T1000 (cell line): ENCODE measurements around the gene DDTL.
"Not testable (repeated sequence)": the region's sequence is repeated elsewhere in the genome, so short reads cannot be mapped to it uniquely, and the experiment has no call there.

Source experiments
- DNase-seq: peaks from one replicate; lab custom pipeline; 2025; ENCODE audit warnings: mixed read lengths; lab: John Stamatoyannopoulos, UW

Gene DDTL

DNA sequence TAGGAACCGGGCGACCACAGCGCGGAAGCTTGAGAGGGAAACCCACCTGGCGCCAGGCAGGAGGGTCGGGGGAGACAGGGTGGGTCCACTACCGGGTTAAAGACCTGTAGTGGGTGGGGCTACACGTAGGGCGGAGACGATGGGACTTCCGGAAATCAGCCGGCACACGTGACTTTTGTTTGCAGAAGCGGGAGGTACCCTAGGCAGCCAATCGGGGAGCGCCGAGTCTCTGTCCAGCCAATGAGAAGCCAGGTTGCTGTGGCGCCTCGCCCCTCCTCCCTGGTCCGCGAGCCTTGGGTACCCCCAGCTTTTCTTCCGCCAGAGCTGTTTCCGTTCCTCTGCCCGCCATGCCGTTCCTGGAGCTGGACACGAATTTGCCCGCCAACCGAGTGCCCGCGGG is at the start of gene DDTL:
Gene DDTL (plus strand): TSS at position 321 of the 400 bp plus-strand sequence. CDS start 27 bp downstream, at position 348.
- not testable (repeated sequence) for DNase-seq

DNA sequence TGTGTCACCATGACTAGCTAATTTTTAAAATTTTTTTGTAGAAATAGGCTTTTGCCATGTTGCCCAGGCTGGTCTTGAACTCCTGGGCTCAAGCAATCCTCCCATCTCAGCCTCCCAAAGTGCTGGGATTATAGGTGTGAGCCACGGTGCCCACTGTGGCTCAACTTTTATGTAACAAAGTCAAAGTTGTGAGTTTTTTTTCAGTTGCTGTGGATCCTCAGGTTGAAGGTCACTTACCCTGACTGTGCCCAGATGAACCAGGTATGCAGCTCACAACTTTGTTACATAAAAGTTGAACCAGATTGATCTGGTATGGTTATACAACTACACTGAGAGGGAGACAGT is 46.4 kb upstream of the DDTL start:
- not testable (repeated sequence) for DNase-seq

DNA sequence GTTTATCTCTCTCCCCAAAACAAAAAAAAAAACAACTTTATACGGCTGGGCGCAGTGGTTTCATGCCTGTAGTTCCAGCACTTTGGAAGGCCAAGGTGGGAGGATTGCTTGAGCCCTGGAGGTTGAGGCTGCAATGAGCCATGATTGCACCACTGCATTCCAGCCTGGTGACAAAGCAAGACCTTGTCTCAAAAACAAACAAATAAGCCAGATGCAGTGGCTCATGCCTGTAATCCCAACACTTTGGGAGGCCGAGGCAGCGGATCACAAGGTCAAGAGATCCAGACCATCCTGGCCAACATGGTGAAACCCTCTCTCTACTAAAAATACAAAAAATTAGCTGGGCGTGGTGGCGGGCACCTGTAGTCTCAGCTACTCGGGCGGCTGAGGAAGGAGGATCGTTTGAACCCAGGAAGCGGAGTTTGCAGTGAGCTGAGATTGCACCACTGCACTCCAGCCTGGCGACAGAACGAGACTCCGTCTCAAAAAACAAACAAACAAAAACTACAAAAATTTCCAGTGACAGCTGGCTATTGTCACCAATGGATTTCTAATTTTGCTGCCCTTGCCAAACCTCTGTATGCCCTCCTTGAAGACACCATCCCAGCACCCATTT is 45.0 kb upstream of the DDTL start:
- DNase-seq, result not testable (repeated sequence)

DNA sequence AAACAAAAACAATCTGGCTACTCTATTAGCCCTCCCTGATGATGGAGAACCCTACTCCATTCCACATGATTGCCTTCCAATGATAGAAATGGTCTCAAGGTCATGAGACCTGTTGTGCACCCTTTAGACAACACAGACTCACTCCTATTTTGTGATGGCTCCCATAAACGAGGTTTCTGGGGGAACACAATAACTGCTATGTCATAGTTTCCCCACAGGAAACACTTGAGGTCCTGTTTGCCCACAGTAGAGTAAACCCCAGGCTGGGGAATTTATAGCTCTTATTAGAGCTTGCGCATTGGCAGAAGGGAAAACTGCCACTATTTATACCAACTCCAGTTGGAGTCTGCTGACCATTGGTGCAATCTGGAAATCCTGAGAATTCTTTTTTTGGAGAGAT is 43.8 kb upstream of the DDTL start:
- no peak for DNase-seq

DNA sequence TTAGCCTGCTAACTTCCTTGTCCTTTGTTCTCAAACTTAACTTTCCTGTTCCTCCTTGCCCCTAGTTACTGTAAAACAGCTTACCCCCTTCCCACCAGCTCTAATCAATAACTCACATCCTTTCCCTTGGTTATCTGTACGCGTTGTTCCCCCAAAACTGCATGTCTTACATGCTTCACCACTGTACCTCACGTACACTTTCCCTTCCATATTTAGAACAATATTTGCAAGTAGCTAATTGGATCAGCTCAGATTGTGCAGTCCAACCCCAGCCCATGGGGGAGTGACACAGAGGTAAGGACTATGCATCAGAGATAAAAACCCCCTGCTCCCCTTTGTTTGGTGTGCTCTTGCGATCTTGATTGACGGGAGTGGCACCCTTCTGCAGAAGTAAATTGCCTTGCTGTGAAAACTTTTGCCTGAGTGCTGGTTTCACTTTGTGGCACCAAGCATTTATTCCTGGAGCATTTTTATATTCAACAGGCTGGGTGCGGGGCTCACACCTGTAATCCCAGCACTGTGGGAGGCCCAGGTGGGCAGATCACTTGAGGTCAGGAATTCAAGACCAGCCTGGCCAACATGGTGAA is 41.6 kb upstream of the DDTL start:
- no peak for DNase-seq

DNA sequence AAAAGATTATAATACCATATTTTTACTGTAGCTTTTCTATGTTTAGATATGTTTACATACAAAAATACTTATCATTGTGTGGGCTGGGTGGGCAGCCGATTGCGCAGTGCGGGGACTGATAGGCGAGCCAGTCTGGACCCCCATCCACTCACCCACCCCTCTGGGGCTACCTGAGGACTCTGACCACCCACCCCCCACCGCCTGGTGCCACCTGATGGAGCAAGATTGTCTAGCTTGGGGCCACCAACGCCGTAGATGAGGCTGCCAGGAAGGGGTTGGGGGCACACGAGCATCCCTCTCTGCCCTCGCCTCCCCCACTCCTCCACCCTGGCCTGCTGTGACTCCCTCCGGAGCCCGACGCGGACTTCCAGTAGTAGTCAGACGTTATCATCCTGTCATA is 40.1 kb upstream of the DDTL start:
- no peak for DNase-seq

DNA sequence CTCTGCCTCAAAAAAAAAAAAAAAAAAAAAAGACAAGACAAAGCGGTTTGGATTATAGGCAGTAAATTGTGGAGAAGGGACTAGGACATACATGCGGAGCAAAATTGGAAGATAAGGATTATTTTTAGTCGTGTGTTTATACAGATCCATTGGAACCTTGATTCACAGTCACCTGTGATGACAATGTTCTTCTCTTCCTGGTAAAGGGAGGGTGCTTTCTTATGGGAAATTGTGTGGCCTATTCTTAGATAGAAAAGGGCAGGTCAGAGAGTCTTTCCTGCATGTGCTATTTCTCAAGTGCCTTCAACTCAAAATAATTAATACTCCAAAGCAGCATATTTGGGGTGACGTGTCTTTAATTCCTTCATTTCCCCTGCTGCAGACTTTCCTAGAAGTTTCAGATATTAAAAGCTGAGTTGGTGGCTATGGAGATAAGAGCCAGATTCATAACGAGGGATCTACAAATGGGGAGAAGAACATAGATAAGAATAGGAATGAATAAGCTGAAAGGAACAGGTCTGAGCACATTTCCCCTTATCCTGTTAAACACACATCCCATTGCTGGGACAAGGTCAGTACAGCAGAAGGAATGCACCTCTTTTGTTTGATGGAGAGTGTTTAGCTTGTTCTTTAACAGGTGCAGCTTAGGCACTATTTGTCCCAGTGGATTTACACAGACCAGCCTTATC is 28.2 kb upstream of the DDTL start:
- DNase-seq, result no peak

DNA sequence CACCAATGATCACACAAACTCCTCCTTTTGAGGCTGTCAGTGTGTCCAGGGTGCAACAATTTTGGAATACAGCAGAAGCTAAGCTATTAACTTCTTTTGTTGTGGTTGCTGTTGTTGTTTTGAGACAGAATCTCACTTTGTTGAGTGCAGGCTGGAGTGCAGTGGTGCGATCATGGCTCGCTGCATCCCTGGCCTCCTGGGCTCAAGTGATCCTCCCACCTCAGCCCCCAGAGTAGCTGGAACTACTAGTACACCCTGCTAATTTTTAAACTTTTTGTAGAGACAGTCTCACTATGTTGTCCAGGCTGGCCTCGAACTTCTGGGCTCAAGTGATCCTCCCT is 27.7 kb upstream of the DDTL start:
- no peak for DNase-seq

DNA sequence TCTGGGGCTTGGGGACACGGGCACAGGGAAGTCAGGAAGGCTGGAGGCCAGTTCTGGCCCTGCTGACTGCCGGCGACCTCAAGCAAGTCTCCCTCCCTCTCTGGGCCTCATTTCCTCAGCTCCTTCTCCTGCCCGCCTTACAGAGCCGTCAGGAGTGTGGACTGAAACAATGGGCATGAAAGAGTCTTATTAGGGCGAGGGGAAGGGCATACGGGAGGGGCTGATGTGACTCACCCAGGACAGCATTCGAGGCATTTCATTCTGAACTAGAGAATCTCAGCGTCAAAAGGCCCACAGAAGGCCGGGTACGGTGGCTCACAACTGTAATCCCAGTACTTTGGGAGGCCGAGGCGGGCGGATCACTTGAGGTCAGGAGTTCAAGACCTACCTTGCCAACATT is 26.5 kb upstream of the DDTL start:
- not testable (repeated sequence) for DNase-seq

DNA sequence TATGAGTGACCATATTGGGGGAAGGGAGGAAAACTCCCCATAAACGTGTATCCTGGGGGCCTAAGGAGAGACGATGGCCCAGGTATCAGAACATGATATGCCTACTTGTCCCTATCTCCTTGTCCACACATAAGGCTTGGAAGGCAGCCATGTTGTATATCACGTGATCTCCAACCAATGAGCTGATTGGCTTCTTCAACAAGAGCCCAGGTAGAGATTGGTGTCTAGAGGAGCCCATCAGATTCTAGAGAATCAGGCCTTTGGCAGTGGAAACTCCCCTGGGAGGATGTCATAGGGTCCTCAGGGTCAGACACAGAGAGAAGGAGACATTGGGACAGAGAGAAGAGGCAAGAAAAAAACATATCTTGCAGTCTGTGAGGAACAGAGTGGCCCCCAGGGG is 19.3 kb upstream of the DDTL start:
- DNase-seq, result not testable (repeated sequence)

DNA sequence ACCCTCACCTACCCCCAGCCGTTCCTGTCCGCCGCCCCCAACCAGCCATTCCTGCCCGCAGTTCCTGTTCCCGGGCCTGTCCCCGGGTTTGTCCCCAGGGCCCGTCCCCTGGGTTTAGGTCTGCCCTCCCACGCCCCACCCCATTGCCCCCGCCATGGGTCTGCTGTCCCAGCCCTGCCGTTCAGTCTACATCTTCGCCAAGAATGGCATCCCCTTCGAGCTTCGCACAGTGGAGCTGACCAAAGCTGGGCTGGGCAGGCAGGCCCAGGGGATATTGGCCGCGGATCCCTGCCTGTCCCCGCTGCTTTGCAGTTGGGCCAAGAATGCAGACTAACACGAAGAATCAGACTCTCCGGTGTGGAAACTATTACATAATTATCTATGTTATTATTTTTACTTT is 16.9 kb upstream of the DDTL start:
- not testable (repeated sequence) for DNase-seq

DNA sequence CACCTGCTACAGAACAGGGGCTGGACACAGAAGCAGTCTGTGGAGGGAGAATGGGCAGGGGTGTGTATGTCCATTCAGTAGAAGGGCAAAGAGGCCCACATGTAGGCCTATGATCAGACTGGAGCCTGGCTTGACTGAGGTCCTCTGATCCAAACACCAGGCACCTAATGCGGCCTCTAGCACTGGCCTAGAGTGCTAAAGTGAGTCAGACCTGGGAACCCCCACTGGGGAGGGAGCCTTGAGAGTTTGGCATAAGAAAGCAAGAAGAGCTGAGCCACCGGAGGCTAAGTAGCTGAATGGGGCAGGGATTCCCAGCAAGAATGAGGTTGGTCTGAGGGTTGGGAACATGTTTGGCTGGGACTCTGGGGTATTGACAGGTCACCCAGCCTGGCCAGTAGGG is 15.3 kb upstream of the DDTL start:
- not testable (repeated sequence) for DNase-seq

DNA sequence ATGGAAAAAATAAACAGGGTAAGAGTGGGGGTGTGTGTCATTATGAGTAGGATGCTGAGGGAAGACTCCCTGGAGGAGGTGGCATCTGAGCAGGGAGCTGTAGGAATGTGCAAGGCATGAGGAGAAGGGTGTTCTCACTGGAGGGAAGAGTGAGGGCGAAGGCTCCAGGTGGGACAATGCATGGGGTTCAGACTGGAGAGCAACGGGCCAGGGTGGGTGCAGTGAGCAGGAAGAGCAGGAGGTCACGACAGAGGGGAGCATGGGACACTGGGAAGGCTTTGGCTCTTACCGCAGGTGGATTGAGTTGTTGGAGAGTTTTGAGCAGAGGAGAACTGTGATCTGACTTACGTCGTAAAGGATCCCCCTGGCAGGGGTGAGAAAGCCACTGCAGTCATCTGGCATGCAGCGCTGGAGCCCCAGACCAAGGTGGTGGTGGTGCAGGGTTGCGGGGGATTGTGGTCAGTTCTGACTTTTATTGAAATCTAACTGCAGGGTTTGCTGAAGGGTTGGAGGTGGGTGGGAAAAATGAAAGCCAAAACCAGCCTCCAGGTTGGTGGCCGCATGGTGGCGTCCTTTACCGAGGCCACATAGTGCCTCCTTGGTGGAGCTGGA is 13.8 kb upstream of the DDTL start:
- DNase-seq, result not testable (repeated sequence)

DNA sequence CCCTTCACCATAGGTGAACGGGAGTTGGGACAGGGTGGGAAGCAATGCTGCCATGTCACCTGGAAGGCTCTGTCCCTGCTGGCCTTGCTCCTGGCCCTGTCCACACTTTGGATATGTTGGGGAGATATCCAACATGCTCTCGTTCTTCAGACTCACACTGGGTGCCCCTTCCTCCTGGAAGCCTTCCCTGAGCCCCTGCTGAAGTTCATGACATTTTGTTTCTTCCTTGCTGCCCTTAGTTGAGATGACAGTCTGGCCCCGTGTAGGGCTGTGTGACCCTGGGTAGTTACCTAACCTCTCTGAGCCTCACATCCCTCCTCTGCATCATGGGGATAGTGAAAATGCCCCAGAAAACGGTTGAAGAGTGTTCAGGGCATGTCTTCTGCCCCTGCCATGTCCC is 13.2 kb upstream of the DDTL start:
- not testable (repeated sequence) for DNase-seq

DNA sequence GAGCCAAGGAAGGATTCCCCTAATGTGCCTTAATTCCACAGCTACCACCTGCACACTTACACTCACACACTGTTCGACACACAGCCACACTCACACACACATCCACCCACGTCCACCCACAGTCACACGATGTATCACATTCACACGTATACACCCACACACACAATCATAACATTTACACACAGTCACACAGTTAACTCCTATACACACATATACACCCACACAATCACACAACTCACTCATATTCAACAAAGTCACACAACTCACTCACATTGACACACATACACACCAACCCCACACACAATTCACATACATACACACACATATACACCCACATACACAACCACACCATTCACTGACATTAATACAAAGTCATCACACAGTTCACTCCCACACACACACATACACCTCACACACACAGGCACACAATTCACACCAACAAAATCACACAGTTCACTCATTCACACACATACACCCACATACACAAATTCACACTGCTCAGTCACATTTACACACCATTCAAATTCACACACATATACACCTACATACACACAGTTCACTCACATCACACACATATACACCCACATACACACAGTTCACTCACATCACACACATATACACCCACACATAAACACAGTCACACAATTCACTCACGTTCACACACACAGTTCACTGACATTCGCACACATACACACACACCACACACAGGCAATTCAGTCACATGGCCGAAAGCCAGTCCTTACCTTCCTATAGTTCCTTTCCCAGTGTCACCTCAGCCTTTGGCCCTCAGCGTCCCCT is 12.3 kb upstream of the DDTL start:
- DNase-seq, result not testable (repeated sequence)

DNA sequence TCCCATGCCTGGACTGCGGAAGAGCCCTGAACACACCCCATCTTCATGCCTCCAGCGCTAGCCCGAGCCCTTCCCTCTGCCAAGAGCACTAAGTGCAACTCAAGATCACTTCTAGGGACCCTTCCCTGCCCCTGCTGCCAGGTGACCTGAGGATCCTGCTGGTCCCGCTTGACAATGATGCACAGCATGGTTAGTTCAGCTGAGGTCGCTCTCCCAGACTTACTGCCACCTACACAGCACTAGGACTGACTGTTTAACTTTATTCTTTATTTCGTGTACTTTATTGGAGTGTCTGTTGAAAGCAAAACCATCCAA is 11.7 kb upstream of the DDTL start:
- not testable (repeated sequence) for DNase-seq

DNA sequence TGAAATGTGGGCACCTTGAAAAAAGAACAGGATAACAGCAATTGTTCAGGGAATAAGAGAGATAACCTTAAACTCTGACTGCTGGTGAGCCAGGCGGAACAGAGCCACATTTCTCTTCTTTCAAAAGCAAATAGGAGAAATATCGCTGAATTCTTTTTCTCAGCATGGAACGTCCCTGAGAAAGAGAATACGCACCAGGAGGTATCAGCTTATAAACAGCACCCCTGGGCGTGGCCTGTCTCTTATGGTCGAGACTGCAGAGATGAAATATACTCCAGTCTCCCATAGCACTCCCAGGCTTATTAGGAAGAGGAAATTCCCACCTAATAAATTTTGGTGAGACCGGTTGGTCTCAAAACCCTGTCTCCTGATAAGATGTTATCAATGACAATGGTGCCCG is 10.8 kb upstream of the DDTL start:
- DNase-seq, result not testable (repeated sequence)

DNA sequence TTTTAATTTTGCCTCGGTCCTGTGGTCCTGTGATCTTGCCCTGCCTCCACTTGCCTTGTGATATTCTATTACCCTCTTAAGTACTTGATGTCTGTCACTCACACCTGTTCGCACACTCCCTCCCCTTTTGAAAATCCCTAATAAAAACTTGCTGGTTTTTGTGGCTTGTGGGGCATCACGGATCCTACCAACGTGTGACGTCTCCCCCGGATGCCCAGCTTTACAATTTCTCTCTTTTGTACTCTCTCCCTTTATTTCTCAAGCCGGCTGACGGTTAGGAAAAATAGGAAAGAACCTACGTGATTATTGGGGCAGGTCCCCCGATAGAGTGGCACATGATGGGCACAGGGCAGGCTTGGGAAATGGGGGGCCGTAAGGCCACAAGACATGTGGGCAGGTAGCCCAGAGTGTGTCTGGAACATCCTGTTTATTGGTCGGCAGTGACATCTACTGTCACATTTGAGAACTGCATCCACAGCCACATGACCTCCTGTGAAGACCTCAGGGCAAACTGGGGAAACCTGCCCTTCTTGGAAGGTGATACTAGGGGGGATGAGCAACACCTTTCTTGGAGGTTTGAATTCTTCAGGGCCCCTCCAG is 10.3 kb upstream of the DDTL start:
- DNase-seq, result peak; percentile 32

DNA sequence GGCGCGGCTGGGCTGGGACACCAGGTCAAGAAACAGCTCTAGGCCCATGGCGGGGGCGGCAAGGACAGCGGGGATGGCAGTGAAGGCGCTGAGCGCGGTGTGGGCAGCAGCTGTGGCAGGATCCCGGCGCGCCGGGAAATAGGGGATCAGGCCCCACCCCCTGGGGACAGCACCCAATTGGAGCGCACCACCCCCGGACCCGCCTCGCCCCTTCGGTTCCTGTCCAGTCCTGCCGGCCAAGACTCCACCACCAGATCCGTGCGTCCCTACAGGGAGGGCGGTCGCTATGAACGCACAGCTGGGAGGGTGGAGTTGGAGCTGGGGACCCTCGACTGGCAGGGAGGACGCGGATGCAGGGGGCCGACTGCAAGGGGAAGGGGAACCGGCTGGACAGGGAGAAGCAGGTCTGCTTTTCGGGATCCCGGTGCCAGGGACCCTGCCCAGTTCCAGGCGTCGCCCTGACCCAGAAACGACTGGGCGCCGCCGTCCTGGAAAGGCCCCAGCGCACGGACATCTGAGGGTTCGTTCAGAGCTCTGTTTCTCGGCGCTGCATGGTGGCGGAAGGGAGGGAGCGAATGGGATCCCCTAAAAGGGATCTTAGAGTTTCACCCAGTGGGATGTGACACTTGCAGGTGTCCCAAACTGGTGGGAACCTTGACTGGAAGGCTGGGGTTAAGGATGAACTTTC is 5.5 kb upstream of the DDTL start, which contains the start of gene GSTT2B:
Gene GSTT2B (minus strand): TSS at position 112 of the 688 bp plus-strand sequence. CDS start 64 bp downstream, at position 48.
- not testable (repeated sequence) for DNase-seq

DNA sequence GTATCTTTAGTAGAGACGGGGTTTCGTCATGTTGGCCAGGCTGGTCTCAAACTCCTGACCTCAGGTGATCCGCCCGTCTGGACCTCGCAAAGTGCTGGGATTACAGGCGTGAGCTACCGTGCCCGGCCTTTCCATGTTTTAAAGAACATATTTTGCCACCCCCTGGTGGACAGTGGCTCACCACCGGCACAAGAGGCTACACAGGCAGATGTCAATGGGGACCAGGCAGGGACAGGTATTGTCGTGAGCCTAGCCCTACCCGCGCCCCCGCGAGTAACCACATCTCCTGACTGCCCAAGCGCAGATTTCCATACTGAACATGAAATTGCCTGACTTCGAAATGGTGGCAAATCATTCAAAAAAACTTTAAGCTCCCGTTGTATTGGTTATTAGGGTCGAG is 594 bp upstream of the DDTL start:
- not testable (repeated sequence) for DNase-seq

DNA sequence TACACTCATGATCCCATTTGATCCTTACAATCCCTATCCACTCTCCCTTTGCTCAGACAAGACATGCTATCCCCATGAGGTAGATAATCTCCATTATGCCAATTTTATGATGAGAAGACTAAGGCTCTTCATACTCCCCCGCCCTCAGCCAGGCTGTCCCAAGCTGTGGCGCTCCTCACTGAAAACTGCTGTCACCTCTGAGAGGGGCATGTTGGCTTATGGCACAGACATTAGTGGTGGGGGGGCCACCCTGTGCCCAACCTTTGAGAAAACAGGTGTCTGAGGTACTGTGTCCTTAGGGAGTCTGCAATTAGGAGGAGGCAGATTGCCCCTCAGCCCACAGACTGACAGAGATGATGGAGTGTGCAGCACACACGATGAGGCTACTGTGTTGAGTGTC is 2.4 kb downstream of the DDTL start:
- DNase-seq, result no peak
